GM19351 (cell line): ENCODE results near the gene CLDN10.
"Not testable (repeated sequence)": the region's sequence is repeated elsewhere in the genome, so short reads cannot be mapped to it uniquely, and the experiment has no call there.

Experiments used
- ATAC-seq: cut with Tn5 transposase; IDR thresholded peaks from one replicate; pipeline ENCODE4 v1.9.1; 2021; ENCODE audit warnings: mild to moderate bottlenecking, moderate library complexity; ENCODE audit not compliant: unreplicated experiment

The CLDN10 gene, protein sequence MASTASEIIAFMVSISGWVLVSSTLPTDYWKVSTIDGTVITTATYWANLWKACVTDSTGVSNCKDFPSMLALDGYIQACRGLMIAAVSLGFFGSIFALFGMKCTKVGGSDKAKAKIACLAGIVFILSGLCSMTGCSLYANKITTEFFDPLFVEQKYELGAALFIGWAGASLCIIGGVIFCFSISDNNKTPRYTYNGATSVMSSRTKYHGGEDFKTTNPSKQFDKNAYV

DNA sequence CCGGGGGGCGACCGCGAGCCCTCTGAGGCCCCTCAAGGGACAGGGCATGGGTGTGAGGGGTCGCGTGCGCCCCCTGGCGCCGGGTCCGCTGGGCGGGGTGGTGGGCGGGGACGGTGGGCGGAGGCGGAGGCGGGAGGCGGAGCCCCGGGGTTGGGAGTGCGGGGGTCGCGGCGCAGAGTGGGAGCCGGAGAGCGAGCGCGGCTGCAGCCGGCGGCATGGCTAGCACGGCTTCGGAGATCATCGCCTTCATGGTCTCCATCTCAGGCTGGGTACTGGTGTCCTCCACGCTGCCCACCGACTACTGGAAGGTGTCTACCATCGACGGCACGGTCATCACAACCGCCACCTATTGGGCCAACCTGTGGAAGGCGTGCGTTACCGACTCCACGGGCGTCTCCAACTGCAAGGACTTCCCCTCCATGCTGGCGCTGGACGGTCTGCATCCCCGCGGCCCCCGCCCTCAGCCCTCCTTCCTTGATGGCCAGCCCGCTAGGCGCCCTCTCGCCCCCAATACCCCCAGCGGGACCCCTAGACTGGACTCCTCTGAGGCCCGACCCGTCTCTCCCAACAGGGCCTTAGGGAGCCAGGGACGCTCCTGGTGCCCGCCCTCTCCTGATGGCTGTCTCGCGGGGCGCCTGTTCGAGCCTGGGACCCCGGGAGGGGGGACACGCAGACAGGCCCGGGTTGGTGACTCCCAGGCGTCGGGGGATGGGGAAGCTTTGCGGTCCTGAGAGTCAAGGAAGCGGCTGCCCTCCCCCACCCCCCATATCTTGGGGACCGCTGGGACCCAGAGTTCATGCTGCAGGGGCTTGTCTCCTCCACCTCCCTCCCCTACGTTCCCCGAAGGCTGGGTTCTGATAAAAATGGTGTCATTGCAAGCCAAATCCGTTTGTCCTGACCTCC, at the start of gene CLDN10:
CLDN10 (plus strand) TSS at position 182 of the 903 bp plus-strand sequence; CDS start at position 216, 34 bp downstream.
- ATAC-seq: no peak

DNA sequence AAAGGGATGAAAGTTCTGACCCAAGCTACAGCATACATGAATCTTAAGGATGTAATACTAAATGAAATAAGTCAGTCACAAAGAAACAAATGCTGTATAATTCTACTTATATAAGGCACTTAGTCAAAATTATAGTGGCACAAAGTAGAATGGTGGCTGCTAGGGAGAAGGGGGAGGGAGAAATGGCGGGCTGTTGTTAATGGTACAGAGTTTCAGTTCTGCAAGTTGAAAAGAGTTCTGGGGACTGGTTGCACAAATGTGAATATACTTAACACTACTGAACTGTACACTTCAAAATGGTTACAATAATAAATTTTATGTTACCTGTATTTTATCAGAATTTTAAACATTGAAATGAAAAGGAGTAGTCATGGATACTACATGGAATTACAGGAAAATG, 48.9 kb upstream of the CLDN10 start:
- peak; percentile 67 for ATAC-seq

- no peak for ATAC-seq
These were observed 47.3 kb upstream of the CLDN10 start for GRCh38 chr13:95505265-95505664.

DNA sequence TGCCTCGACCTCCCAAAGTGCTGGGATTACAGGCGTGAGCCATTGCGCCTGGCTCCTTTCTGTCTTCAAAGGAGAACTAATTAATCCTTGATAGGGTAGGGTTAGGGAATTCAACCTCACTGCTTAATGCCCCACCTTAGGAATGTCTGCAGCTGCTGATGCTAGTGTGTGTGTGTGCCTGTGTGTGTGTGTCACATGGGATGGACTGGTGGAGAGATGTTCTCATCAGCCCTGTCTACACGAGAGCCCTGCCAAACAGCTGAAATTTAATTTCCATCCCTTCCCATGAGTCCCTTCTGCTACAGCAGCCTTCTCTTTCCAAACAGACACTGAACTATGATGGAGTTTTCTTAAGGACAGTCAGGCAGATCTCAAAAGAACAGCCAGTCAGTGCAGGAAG, 46.5 kb upstream of the CLDN10 start:
- no peak for ATAC-seq

GRCh38 chr13:95507991-95508390, 44.5 kb upstream of the CLDN10 start:
- ATAC-seq: no peak

DNA sequence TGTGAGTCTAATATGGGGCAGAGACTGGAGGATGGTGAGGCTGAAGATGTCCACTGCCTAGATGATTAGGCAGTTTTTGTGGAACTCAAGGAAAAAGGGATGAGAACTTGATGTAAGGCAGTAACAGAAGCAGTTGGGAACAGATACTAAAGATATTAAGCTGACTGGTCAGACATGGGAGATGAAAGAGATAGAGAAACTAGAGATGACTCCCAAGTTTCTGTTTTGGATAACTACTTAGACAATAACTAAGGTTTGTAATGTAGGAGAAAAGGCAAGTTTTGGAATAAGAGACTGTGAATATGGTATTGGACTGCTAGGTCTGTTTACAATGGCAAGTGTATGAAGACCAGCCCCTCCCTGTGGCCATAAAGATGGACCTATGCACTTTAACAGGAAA, 43.5 kb upstream of the CLDN10 start:
- no peak for ATAC-seq

DNA sequence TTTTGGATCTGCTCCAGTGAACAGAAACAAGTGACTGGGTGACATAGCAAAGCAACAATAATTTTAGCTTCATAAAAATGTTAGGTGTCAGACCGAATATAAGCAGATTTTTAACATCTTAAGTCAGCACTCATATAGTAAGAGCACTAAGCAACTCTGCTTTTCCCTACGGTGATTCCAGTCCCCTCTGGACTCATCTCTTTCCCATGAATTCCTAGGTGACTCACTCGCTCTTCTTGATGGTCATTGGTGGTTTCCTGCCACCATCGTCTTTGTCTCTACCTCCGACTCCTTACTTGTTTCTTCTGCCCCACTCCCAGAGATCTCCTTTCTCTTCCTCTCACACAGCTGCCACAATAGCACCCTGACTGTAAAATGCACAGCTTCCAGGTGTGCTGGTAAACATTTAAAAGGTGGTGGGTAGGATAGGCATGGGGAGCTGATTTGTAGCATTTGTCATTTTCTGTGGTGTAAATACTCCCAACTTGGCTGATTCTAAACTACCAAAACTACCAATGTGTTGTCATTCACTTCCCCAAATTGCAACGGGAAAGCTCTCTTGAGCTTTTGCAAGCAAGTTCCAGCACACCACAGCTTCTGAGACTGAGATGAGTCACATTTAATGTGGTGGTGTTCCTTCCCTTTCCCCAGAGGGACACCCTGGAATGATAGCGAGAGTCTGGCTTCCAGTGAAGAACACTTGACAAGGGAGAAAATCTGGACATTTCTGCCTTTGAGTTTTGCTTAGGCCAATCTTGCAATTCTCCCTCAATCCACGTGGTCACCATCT, 42.8 kb upstream of the CLDN10 start:
- no peak for ATAC-seq

DNA sequence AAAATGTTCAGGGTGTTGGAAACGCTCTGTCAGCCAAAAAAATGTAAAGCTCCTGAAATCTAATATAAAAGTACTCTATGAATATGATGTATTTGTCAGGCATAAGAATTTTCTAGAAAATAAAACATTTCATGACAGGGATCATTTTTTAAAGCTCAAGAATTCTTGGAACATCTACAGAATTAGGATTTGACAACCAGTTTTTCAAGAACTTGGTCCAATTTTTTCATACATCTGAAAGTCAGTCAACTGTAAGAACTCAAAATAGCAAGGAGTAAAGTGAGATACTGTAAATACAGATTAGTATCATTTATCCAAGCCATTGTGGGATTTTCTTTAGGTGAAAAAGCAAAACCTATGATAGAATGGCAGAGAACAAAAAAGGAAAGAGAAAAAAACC, 41.6 kb upstream of the CLDN10 start:
- ATAC-seq: no peak

DNA sequence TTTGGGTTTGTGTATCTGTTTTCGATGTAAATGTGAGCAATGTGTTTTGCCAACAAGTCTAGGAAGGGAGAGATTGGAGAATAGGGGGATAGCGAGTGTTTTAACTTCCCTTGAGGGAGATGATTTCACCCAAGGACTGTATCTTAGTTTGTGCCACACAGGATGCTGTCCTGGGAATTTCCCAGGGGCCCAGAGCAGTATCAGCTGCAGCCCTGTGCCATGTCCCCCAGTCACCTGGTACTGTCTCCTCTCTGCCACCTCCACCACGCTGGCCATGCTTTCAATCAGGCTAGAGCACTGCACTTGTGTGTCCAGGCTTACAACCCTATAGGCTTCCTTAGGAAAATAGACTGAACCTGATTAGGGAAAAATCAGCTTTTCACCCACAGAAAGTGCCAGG, 40.1 kb upstream of the CLDN10 start:
- no peak for ATAC-seq

GRCh38 chr13:95512957-95513356, 39.6 kb upstream of the CLDN10 start:
- no peak for ATAC-seq

GRCh38 chr13:95515606-95516005, 36.9 kb upstream of the CLDN10 start:
- ATAC-seq: not testable (repeated sequence)

DNA sequence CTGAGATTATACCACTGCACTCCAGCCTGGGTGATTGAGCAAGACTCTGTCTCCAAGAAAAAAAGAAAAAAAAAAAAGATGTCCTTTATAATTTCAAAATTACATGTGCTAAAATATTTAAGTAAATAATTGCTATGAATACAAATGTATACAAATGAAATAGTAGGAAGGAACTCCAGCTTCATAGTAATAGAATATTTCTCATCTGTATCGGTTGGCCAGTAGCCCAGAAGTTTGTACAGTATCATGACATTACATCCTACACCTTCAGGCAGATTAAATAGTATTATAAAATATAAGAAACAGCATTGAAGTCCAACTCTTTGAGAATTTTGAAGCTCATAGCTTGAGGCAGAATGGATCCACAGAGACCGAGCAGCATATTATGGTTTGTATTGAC, 36.5 kb upstream of the CLDN10 start:
- no peak for ATAC-seq

DNA sequence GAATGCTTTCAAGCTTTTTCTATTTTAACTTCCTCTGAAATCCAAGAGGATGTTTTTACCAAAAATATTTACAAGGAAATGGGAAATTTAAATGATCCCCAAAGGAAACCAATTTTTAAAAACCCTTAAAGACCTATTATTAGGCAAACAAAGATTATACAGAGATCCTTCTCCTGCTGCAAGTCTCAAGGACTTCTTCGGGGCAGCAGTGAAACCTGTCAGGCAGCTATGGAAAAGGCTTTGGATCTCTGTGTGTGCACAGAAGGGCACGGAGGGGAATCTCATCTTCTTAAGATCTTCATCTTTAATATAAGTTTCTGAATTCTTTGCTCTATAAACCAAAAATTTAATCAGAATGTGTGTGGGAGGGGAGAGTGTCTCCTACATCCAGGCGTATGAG, 36.0 kb upstream of the CLDN10 start:
- no peak for ATAC-seq

GRCh38 chr13:95523598-95523997, 28.9 kb upstream of the CLDN10 start:
- ATAC-seq: no peak

DNA sequence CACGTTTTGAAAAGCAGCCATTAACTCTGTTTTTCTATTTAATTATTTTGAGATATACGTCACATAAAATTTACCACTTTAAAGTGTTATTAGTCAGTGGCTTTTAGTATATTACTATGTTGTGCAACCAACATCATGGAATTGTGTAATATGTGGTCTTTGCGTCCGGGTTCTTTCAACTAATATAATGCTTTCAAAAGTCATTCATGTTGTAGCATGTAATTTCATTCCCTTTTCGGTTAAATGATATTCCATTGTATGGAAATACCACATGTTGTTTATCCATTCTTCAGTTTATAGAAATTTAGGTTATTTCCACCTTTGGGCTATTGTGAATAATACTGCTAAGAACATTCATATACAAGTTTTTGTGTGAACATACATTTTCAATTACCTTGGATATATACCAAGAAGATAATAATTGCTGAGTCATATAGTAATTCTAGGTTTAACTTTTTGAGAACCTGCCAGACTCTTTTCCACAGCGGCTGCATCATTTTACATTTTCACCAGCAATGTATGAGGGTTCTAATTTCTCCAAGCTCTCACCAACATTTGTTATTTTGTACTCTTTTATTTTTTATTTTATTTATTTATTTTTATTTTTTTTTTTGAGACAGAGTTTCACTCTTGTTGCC, 28.1 kb upstream of the CLDN10 start:
- no peak for ATAC-seq

- ATAC-seq: no peak
These were observed 24.6 kb upstream of the CLDN10 start for GRCh38 chr13:95527955-95528354.

DNA sequence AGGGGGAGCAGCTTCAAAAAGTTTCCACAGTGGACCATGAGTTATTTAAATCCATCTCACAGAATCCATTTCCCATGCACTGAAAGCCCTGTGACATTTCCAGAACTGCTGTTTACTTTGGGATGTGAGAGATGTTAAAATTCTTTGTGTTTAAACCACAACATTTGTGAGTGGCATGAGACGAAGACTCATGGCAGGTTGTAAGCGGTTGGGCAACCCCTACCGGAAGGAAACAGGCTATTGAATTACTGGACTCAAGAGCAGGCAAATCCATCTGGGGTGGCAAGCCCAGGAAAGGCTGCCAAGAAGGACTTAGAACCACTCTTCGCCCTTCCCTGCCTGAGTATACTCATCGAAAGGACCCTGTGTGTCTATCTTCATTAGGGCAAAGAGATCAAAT, 22.3 kb upstream of the CLDN10 start:
- no peak for ATAC-seq

- no peak for ATAC-seq
These were observed 18.9 kb upstream of the CLDN10 start for GRCh38 chr13:95533545-95534160.

DNA sequence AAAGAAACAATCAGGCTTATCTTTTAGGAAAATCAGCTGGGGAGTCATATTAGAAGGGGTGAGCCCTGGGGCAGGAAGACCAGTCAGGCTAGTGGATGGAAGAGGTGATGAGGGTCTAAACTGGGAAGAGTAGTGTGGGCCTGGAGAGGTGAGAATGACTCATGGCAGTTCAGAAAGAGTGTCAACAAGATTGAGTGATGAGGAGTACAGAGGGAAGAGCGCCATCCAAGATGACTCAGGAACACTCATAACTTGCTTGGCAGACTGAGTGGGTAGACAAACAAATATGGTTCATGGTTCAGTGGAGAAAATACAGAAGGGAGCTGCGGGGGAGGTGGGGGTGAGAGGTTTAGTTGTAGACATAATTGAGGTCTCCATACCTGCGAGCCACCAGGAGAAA, 17.3 kb upstream of the CLDN10 start:
- ATAC-seq: peak; percentile 50

DNA sequence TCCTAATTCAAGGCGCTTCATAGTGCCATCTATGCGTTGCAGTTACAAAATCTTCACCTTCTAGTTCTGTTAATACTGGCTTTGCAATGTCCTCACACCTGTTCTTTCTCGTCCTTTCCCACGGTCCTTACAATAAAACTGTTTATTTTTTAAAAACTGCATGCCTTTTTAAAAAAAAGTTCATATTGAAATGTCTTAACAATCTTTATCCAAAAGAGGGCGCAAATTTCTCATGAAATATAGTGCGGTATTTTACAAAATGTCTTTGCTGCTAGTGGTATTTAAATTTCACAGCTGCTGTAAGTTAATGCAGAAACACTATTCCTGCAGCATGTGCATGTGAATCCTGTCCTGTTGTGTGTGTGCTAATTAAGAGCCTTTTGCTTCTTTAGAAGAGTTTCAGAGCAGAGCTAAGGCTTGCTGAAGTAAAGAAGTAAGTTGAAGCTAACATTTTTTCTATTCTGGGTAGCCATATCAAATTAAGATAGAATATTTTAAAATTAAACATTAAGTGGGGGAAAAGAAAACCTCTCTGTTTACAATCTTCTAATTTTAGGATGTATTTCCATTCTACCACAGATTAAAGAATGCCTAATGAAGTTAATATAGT, 15.8 kb upstream of the CLDN10 start:
- ATAC-seq: no peak
